H9 (cell line): ENCODE data around the gene CBR3. TPM values are rescaled to one million over a fixed set of nuclear protein-coding genes. Genes with fewer than 3 reads are reported as not detected.
A peak's percentile ranks its signal among the peaks of the same experiment; 100 is the strongest.

Experiments
- DNase-seq: peaks from one replicate; pipeline ENCODE4 v3.0.0-alpha.2; 2017
- H2AFZ ChIP-seq: one replicate; pipeline ENCODE4 v1.6.1; 2013; ENCODE audit warnings: mild to moderate bottlenecking, low read length, control low read depth, moderate library complexity
- H2AK5ac ChIP-seq: 2 replicates; pipeline ENCODE4 v1.6.1; 2013; ENCODE audit warnings: low read length, control low read depth, mixed read lengths; ENCODE audit not compliant: insufficient read length
- H2BK120ac ChIP-seq: one replicate; pipeline ENCODE4 v1.6.1; 2013; ENCODE audit warnings: low read depth, mild to moderate bottlenecking, low read length, control low read depth, inconsistent platforms; ENCODE audit not compliant: poor library complexity, severe bottlenecking
- H2BK12ac ChIP-seq: 2 replicates; pipeline ENCODE4 v1.6.1; 2013; ENCODE audit warnings: low read length, control low read depth, mixed read lengths, low read depth; ENCODE audit not compliant: insufficient read length
- H2BK15ac ChIP-seq: 2 replicates; pipeline ENCODE4 v1.6.1; 2013; ENCODE audit warnings: low read depth, low read length, control low read depth
- H2BK20ac ChIP-seq: one replicate; pipeline ENCODE4 v1.6.1; 2013; ENCODE audit warnings: low read depth, mild to moderate bottlenecking, low read length, control low read depth, inconsistent platforms; ENCODE audit not compliant: poor library complexity, severe bottlenecking
- H2BK5ac ChIP-seq: 2 replicates; pipeline ENCODE4 v1.6.1; 2013; ENCODE audit warnings: low read length, control low read depth, mixed read lengths; ENCODE audit not compliant: insufficient read length
- H3K14ac ChIP-seq: 2 replicates; pipeline ENCODE4 v1.6.1; 2013; ENCODE audit warnings: low read length, control low read depth; ENCODE audit not compliant: insufficient read depth
- H3K18ac ChIP-seq: 2 replicates; pipeline ENCODE4 v1.6.1; 2013; ENCODE audit warnings: low read depth, mild to moderate bottlenecking, mixed read lengths, low read length, control low read depth; ENCODE audit not compliant: insufficient read length
- H3K23ac ChIP-seq: 2 replicates; pipeline ENCODE4 v1.6.1; 2013; ENCODE audit warnings: low read length, control low read depth, mixed read lengths, low read depth; ENCODE audit not compliant: insufficient read length
- H3K23me2 ChIP-seq: 2 replicates; pipeline ENCODE4 v1.6.1; 2013; ENCODE audit warnings: low read depth, mild to moderate bottlenecking, mixed read lengths, low read length, control low read depth; ENCODE audit not compliant: insufficient read length, poor library complexity, severe bottlenecking
- H3K27ac ChIP-seq: 2 replicates; pipeline ENCODE4 v1.5.1; 2013; ENCODE audit warnings: low read length, control low read depth, mixed read lengths, low read depth; ENCODE audit not compliant: insufficient read length
- H3K27me3 ChIP-seq: 2 replicates; pipeline ENCODE4 v1.6.1; 2013; ENCODE audit warnings: low read length, control low read depth, inconsistent platforms; ENCODE audit not compliant: insufficient read depth
- H3K4ac ChIP-seq: 2 replicates; pipeline ENCODE4 v1.6.1; 2013; ENCODE audit warnings: low read depth, mild to moderate bottlenecking, control low read depth, inconsistent platforms, low read length, moderate library complexity
- H3K4me1 ChIP-seq: 2 replicates; pipeline ENCODE4 v1.6.1; 2013; ENCODE audit warnings: low read length, control low read depth, inconsistent platforms; ENCODE audit not compliant: insufficient read depth
- H3K4me2 ChIP-seq: 2 replicates; pipeline ENCODE4 v1.6.1; 2013; ENCODE audit warnings: low read length, control low read depth, mixed read lengths; ENCODE audit not compliant: insufficient read length, insufficient read depth
- H3K56ac ChIP-seq: 2 replicates; pipeline ENCODE4 v1.6.1; 2013; ENCODE audit warnings: low read depth, mild to moderate bottlenecking, mixed read lengths, low read length, control low read depth; ENCODE audit not compliant: insufficient read length
- H3K79me1 ChIP-seq: 2 replicates; pipeline ENCODE4 v1.6.1; 2013; ENCODE audit warnings: low read depth, mild to moderate bottlenecking, moderate library complexity, low read length, control low read depth, inconsistent platforms; ENCODE audit not compliant: insufficient read depth, poor library complexity, severe bottlenecking
- H3K79me2 ChIP-seq: 2 replicates; pipeline ENCODE4 v1.6.1; 2013; ENCODE audit warnings: low read length, control low read depth, inconsistent platforms; ENCODE audit not compliant: insufficient read depth
- H3K9ac ChIP-seq: 2 replicates; pipeline ENCODE4 v1.6.1; 2013; ENCODE audit warnings: low read length, control low read depth, mixed read lengths; ENCODE audit not compliant: insufficient read length; ENCODE audit errors: extremely low read depth
- H3K9me3 ChIP-seq: one replicate; pipeline ENCODE4 v1.6.1; 2013; ENCODE audit warnings: low read depth, low read length, inconsistent platforms; ENCODE audit not compliant: control insufficient read depth
- H3T11ph ChIP-seq: one replicate; pipeline ENCODE4 v1.6.1; 2013; ENCODE audit warnings: mild to moderate bottlenecking, low read length, control low read depth, inconsistent platforms
- H4K20me1 ChIP-seq: one replicate; pipeline ENCODE4 v1.6.1; 2013; ENCODE audit not compliant: control insufficient read depth, insufficient read length, insufficient read depth
- H4K5ac ChIP-seq: 2 replicates; pipeline ENCODE4 v1.6.1; 2013; ENCODE audit warnings: low read depth, mild to moderate bottlenecking, mixed read lengths, low read length, control low read depth; ENCODE audit not compliant: insufficient read length
- H4K8ac ChIP-seq: replicated peaks from 2 replicates; pipeline ENCODE4 v1.6.1; 2013; ENCODE audit warnings: low read length, control low read depth, mixed read lengths, low read depth; ENCODE audit not compliant: insufficient read length
- H4K91ac ChIP-seq: 2 replicates; pipeline ENCODE4 v1.6.1; 2013; ENCODE audit warnings: low read depth, mild to moderate bottlenecking, moderate library complexity, mixed read lengths, low read length, control low read depth; ENCODE audit not compliant: insufficient read length
- H3K27ac Mint-ChIP-seq, 3 experiments: 2 replicates in 2 of 3; 3 replicates in 1 of 3; pipeline ENCODE4 v1.8.0; 2020 to 2021; ENCODE audit warnings: mixed read lengths in 3 of 3, mild to moderate bottlenecking in 1 of 3, moderate library complexity in 1 of 3
- H3K27me3 Mint-ChIP-seq: 2 replicates; pipeline ENCODE4 v1.8.0; 2021; ENCODE audit warnings: low read depth, mild to moderate bottlenecking, moderate library complexity, mixed read lengths
- H3K36me3 Mint-ChIP-seq, 3 experiments: 2 replicates in 2 of 3; 3 replicates in 1 of 3; pipeline ENCODE4 v1.8.0; 2020 to 2021; ENCODE audit warnings: low read depth in 3 of 3, mixed read lengths in 3 of 3; ENCODE audit not compliant: insufficient read depth in 1 of 3
- H3K4me1 Mint-ChIP-seq, 2 experiments: 2 replicates each; pipeline ENCODE4 v1.8.0; 2020; ENCODE audit warnings: mixed read lengths in 2 of 2
- H3K4me3 Mint-ChIP-seq, 2 experiments: 2 replicates in 1 of 2; 3 replicates in 1 of 2; pipeline ENCODE4 v1.8.0; 2020 to 2021; ENCODE audit warnings: mild to moderate bottlenecking in 2 of 2, mixed read lengths in 2 of 2, moderate library complexity in 1 of 2
- H3K9me3 Mint-ChIP-seq, 2 experiments: 2 replicates in 1 of 2; 3 replicates in 1 of 2; pipeline ENCODE4 v1.8.0; 2020; ENCODE audit warnings: mild to moderate bottlenecking in 2 of 2, mixed read lengths in 2 of 2, moderate library complexity in 1 of 2
- CTCF ChIP-seq: fragments of 200-600 bp; sonication (generic); conservative IDR thresholded peaks from 3 replicates; pipeline ENCODE4 v1.8.0; 2021; ENCODE audit warnings: antibody characterized with exemption, mild to moderate bottlenecking
- WGBS: extraction: QIAGEN DNeasy Blood & Tissue Kit; methylation state at CpG from one replicate; pipeline ENCODE4 v1.1.7; 2013; ENCODE audit warnings: missing lambda C conversion rate, low lambda C conversion rate, mixed read lengths; ENCODE audit not compliant: insufficient read length; ENCODE audit errors: extremely low coverage; 5-methylcytosine and 5-hydroxymethylcytosine counted together
- total RNA-seq: library from RNA; stranded (reverse); gene quantifications from 2 replicates; pipeline ENCODE4 v1.2.1, GENCODE V29; 2021

Gene CBR3
- total RNA-seq, 1 experiment from 2014 or later, result 2.4 TPM

DNA sequence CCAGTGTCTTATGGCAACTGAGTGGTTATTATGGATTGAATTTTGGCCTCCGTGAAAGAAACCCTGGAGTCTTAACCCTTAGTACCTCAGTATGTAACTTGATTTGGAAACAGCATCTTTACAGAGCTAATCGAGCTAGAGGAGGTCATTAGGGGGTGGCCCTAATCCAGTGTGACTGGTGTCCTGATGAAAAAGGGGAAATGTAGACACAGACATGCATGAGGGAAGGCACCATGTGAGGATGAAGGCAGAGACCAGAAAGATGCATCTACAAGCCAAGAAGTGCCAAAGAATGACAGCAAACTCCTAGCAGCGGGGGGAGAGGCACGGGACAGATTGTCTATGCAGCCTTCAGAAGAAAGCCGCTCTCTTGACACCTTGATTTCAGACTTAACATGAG lies 36.5 kb downstream of the CBR3 start:
- no peak overlapping the region for H3K27ac ChIP-seq
- H3K27me3 ChIP-seq, result no peaks in the 10 kb centered on the region
- H3K23me2 ChIP-seq, result peaks cover 1% of the 10 kb centered on the region
- H3K9ac ChIP-seq, result no peak overlapping the region
- H3K23ac ChIP-seq, result no peak overlapping the region
- no peak overlapping the region for H3K27ac Mint-ChIP-seq
- no CpG with 5 or more reads among the region's 5 CpGs for WGBS
- no peak overlapping the region for H2BK20ac ChIP-seq
- no peak overlapping the region for H3K4me2 ChIP-seq
- H3K36me3 Mint-ChIP-seq, result peaks cover 6 to 20% (median 19%) of the 10 kb centered on the region in 3 experiments; a peak in 5 of 7 replicates
- H2BK15ac ChIP-seq, result no peak overlapping the region
- H3T11ph ChIP-seq, result no peak overlapping the region
- no peak overlapping the region for H4K91ac ChIP-seq
- H3K18ac ChIP-seq, result no peak overlapping the region
- no peak overlapping the region for H3K56ac ChIP-seq
- no peaks in the 10 kb centered on the region for H3K79me1 ChIP-seq
- no peak overlapping the region for H2BK5ac ChIP-seq
- H3K14ac ChIP-seq, result no peak overlapping the region
- H3K9me3 Mint-ChIP-seq, result no peaks in the 10 kb centered on the region
- DNase-seq, result peak; percentile 8
- 0 out of 4 replicates have a peak, but pooled peaks cover 0 to 4% of the 10 kb centered on the region in 2 experiments for H3K4me1 Mint-ChIP-seq
- H4K8ac ChIP-seq, result no peak overlapping the region
- H3K9me3 ChIP-seq, result no peaks in the 10 kb centered on the region
- no peak overlapping the region for H2AK5ac ChIP-seq
- no peaks in the 10 kb centered on the region for H3K27me3 Mint-ChIP-seq
- H4K20me1 ChIP-seq, result no peaks in the 10 kb centered on the region
- H2AFZ ChIP-seq, result no peak overlapping the region
- no peak overlapping the region for H3K4ac ChIP-seq
- no peak for TF ChIP-seq CTCF
- no peak overlapping the region for H4K5ac ChIP-seq
- H2BK12ac ChIP-seq, result no peak overlapping the region
- H3K4me3 Mint-ChIP-seq, result no peak overlapping the region
- no peaks in the 10 kb centered on the region for H3K4me1 ChIP-seq
- no peak overlapping the region for H2BK120ac ChIP-seq
- no peaks in the 10 kb centered on the region for H3K79me2 ChIP-seq
